DMS114 treated with DMSO at 0.1 percent for 48 hours (cell line): ENCODE measurements around the gene GPX2.

Experiments
- DNase-seq: peaks from one replicate; lab custom pipeline; 2025; ENCODE audit not compliant: unreplicated experiment; lab: John Stamatoyannopoulos, UW

Gene GPX2

GRCh38 chr14:64940336-64940910 is 2.1 kb downstream of the GPX2 start:
- DNase-seq = no peak

DNA sequence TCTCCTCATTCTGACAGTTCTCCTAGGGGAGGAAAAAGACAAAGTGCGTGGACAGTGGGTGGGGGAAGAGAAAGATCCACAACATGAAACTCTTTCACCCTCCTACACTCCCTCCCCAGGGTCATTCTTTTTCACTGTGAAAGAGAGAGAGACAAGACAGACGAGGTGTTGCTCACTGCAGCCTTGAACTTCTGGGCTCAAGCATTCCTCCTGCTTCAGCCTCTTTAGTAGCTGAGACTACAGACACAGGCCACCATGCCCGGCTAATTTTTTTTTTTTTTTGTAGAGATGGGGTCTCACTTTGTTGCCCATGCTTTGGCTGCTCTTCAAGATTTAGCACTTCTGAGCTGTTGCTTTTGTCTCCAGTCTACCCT is 2.7 kb downstream of the GPX2 start:
- DNase-seq = no peak

DNA sequence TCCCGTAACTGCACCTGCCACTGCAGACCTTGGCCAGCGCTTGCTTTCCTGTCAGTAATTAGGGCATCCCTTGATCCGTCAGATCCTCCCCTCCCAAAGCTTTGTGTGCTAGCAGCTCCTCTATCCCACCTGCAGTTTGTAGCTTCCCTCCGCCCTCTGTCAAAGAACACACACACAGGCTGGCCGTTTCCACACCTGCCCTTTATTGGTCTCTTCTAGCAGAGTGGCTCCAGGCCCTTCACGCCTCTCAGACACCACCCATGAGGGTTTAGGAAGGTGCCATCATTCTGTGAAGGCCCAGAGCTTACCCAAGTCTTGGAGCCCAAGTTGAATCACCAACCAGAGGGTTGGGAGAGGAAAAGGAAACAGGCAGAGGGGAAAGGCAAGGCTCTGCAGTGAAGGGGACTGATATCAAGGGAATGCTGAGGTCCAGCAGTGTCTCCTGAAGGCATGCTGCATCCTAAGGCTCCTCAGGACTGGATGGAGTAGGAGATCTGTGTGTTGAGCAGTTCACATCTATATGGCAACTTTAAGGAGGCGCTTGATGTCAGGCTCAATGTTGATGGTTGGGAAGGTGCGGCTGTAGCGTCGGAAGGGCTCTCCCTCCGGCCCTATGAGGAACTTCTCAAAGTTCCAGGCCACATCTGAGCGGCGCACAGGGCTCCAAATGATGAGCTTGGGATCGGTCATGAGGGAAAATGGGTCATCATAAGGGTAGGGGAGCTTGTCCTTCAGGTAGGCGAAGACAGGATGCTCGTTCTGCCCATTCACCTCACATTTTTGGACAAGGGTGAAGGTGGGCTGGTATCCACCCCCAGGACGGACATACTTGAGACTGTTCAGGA is 3.4 kb downstream of the GPX2 start:
- DNase-seq = no peak

- DNase-seq = no peak
Measured at GRCh38 chr14:64937821-64938193, 4.7 kb downstream of the GPX2 start.

GRCh38 chr14:64937171-64937820 is 5.2 kb downstream of the GPX2 start:
- no peak for DNase-seq

DNA sequence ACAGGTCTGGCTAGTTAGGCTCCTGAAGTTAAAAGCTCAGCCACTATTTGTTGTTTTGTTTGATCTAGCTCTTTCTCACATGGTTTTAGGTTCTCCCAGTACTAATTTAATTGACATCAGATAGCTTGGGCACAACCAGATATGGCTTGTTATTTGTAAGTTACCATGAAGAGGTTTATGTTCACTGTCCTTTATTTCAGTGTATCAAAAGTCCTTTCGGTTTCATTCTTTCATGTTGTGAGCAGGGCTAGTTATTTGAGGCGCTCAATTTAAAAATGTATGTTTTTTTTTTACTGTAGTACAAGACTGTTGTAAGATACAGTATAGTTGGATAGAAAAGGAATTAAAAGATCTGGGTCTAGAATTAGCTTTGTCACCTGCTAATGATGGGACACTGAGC is 7.0 kb downstream of the GPX2 start:
- DNase-seq = no peak

- no peak for DNase-seq
Measured at GRCh38 chr14:64934338-64934929, 8.1 kb downstream of the GPX2 start.

- DNase-seq = no peak
Measured at GRCh38 chr14:64932231-64932630, 10.3 kb downstream of the GPX2 start.

DNA sequence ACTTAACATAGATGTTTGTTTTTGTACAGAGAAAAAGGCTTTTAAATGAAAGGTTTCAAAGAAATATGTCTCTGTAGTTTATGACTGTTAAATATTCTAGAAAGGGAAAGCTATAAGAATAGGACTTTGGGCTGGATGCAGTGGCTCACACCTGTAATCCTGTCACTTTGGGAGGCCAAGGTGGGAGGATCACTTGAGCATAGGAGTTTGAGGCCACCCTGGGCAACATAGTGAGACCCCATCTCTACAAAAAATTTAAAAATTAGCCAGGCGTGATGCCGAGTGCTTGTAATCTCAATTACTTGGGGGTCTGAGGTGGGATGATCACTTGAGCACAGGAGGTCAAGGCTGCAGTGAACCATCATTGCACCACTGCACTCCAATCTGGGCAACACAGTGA is 11.4 kb downstream of the GPX2 start:
- DNase-seq = no peak

- DNase-seq = no peak
Measured at GRCh38 chr14:64930085-64930843, 12.3 kb downstream of the GPX2 start.

DNA sequence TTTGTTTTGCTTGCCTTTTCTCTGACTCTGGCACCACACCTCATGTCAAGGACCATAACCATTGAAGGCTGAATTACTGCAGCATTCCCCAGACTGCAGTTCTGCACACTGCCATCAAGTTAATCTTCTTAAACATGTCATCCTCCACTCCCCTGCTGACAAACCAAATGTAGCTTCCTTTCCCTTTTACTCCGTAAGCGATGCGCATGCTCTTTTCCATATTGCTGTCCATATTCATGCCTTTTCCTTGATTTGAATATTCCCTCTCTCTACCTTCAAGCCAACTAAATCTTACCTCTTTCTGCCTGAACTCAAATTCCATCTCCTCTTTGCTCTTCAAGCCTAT is 13.6 kb downstream of the GPX2 start:
- DNase-seq = no peak

DNA sequence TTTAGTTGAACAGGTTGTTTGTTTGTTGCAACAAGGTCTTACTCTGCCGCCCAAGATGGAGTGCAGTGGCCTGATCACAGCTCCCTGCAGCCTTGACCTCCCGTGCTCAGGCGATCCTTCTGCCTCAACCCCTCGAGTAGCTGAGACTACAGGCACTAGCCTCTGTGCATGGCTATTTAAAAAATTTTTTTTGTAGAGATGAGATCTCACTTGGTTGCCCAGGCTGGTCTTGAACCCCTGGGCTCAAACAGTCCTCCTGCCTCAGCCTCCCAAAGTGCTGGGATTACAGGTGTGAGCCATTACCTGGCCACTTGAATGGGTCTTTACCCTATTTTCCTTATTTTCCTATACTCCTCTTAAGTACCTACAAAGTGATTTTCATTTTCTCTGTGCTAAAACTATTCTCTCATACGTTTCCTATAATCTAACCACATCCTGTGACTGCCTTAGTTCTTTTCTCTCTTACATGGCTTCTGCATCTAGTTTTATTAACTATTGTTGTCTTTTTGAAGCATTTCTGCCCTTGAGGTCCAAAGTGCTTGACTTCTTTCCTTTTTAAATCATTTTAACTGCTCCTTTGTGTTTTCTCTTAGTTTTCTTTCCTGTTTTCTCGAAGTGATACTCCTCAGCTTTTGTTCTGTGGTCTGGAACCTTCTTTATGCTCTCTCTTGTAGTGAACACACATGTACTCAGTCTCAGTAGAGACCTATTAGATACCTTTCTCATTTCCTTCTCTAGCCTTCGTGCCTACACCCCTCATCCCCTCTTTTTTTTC is 14.1 kb downstream of the GPX2 start:
- DNase-seq = no peak

- DNase-seq = no peak
Measured at GRCh38 chr14:64927031-64927430, 15.5 kb downstream of the GPX2 start.

DNA sequence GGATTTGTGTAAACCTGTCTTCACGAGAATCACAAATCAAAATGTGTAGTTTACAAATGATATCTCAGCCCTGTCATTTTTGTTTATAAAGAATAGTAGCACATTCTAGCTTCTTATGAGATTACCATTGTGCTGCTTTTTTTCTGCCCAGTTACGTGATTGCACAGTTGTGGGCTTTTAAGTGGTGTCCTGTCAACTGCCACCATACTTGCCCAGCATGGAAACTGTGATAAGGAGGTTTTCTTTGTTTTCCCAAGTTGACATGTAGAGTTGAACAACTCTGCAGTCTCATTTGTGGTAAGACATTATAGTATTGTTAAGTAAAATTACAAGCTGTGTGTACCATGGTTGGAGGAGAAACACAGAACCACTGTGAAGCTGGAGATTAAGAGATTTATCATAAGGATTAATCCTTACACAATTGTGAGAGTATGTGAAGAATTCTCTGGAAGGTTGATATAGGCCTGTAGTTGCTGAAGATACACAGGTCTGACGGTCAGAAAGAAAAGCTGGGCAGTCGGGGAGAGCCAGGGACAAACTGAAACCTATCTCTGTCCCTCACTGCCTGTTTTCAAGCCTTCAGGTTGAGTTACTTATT is 16.0 kb downstream of the GPX2 start:
- no peak for DNase-seq

- DNase-seq = no peak
Measured at GRCh38 chr14:64923015-64923414, 19.5 kb downstream of the GPX2 start.

- DNase-seq = no peak
Measured at GRCh38 chr14:64920465-64920864, 22.1 kb downstream of the GPX2 start.

DNA sequence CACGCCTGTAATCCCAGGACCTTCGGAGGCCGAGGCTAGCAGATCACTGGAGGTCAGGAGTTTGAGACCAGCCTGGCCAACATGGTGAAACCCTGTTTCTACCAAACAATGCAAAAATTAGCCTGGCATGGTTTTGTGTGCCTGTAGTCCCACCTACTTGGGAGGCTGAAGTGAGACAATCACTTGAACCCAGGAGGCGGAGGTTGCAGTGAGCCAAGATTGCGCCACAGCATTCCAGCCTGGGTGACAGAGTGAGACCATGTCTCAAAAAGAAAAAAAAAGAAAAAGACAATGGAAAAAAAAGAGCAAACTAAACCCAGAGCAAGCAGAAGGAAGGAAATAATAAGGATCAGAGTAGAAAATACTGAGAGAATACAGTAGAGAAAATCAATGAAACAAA is 22.9 kb downstream of the GPX2 start:
- DNase-seq = no peak

DNA sequence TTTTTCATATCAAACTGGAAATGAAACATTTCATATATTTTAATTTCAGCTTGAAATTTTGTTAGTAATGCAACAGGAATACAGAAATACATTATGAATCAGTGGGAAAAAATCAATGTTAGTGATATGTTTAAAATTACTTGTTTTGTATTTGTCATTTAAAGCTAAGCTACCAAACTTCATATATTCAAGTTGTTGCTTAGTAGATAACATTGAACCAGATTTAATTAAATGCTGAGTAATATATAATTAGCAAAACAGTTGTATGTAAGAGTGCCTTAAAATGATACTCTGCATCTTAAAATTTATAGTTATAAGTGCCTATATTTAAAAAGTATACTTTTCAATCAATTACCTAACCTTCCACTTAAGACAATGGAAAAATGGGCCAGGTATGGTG is 23.3 kb downstream of the GPX2 start:
- no peak for DNase-seq

DNA sequence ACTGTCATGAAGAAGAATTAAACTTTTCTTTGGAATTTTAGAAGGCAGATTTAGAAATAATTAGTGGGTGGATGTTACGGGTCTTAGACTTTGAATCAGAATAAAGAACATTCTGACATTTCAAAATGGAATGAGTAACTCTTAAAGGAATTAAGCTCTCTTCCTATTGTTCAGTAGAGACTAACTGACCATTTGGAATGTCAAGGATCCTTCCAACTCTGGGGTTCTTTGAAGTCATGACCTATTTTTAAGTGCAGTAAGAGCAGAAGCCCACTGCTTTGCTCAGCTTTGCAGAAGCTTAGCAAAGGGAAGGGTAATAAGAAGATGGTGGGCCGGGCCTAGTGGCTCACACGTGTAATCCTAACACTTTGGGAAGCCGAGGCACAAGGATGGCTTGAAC is 24.3 kb downstream of the GPX2 start:
- DNase-seq = no peak

GRCh38 chr14:64915797-64916196 is 26.7 kb downstream of the GPX2 start:
- no peak for DNase-seq
